Measurements from ENCODE around the gene ECSIT.
"Not testable (repeated sequence)": the region's sequence is repeated elsewhere in the genome, so short reads cannot be mapped to it uniquely, and the experiment has no call there.

Gene ECSIT

DNA sequence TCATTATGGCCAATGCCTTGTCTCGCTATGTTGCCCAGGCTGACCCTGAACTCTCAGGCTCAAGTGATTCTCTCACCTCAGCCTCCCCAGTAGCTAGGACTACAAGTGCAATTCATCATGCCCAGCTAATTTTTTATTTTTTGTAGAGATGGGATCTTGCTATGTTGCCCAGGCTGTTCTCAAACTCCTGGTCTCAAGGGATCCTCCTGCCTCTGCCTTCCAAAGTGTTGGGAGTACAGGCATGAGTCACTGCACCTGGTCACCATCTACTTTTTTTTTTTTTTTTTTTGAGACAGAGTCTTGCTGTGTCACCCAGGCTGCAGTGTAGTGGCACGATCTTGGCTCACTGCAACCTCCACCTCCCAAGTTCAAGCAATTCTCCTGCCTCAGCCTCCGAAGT is 53.6 kb downstream of the ECSIT start:
- not testable (repeated sequence) for DNase-seq

DNA sequence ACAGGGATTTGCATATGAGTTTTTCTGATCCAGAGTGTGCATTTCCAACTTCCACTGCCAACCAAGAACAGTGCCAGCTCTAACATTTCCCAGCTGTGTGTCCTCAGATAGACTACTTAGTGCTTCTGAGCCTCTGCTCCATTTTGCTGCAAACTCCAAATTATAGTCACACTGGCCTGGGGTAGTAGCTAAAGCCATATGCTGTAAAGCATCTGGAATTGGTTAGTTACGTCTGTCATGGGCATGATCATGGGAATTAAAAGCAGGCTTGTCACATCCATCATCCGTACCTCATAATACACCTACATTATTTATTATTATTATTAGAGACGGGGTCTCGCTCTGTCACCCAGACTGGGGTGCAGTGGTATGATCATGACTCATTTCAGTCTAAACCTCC is 55.2 kb downstream of the ECSIT start:
- no peak for DNase-seq

DNA sequence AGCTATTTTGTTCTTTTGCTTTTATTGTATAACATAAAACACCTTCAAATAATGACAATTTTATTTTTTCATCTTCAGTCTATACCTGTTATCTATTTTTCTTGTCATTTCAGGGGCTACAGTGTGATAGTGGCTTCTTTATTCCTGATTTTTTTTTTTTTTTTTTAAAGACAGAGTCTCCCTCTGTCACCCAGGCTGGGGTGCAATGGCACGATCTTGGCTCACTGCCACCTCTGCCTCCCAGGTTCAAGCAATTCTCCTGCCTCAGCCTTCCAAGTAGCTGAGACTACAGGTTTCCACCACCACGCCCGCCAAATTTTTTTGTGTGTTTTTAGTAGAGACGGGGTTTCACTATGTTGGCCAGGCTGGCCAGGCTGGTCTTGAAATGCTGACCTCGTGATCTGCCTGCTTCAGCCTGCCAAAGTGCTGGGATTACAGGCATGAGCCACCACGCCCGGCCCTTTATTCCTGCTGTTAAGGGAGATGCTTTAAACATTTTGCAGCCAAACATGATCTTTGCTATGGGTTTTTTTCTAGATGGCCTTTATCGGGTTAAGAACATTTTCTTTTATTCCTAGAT is 60.6 kb downstream of the ECSIT start:
- not testable (repeated sequence) for DNase-seq

DNA sequence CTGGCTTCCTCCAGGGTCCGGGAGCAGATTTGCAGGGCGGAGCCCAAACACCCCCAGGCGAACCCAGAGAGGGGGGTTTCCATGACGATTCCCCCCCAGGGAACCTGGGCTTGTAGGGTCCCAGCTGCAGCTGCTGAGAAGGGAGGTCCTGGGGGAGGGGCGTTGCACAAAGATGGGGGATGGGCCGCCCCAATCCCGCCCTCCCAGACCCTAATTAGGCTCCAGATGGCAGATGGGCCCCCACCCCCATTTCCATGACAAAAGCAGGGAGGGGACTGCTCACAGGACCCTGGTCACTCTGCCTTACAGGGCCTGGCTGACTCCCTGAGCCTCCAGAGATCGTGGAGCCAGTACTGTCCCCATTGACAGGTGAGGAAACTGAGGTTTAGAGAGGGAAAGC is 63.3 kb downstream of the ECSIT start:
- DNase-seq = no peak

DNA sequence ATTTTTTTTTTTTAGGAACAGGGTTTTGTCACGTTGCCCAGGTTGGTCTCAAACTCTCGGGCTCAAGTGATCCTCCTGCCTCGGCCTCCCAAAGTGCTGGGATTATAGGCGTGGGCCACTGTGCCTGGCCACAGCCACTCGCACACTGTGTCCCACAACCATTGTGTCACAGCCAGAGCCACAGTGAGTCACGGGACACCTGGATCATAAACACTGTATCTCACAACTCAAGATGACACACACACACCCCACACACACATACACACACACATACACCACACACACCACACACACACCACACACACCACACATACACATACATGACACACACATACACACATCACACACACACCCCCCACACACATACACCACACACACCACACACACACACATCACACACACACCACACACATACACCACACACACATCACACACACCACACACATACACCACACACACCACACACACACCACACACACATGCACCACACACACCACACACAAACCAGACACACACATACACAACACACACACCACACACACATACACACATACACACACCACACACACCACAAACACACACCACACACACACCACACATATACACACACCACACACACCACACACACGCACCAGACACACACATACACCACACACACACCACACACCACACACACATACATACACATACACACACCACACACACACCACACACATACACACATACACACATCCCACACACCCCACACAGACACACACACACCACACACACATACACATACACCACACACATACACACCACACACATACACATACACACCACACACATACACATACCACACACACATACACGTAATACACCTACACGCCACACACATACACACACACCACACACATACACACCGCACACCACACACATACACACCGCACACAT is 64.3 kb downstream of the ECSIT start:
- no peak for DNase-seq

DNA sequence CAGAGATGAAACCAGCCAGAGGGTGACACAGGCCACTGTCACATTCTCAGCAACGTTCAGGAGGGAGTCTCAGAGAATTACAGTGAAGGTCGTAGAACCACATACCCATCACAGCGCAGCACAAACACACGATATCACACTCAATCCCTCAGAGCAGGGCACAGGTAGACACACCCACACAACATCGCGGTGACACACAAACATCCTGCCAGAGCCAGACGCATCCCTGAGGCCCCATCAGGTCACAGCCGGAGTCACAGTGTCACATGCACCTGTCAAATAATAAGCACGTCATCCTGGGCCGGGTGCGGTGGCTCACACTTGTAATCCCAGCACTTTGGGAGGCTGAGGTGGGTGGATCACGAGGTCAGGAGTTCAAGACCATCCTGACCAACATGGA is 65.5 kb downstream of the ECSIT start:
- peak; percentile 3 for DNase-seq

DNA sequence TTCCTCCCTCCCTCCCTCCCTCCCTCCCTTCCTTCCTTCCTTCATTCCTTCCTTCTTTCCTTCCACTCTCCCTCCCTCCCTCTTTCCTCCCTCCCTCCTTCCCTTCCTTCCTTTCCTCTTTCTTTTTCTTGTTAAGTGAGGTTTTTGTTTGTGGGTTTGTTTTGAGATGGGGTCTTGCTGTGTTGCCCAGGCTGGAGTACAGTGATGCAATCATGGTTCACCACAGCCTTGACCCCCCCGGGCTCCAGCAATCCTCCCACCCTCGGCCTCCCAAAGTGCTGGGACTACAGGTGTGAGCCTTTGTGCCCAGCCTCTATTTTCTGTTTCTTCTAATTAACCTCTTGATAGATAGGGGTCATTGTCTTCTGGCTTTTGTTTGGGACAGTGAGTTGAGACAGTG is 67.5 kb downstream of the ECSIT start:
- no peak for DNase-seq

DNA sequence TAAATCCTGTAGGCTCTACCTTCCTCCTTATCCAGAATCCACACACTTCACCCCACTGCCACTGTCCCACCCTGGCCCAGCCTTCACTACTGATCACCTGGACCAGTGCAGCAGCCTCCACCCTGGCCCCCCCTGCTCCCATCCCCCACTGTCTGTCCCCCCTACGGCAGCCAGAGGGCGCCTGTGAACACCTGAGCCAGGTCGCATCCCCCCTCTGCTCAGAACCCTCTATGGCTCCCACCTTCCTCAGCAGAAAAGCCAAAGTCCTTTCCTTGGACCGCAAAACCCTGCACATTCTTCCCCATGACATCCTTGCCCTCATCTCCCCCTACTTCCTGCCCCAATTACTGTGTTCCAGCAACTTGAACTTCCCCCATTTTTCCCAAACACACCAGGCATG is 68.7 kb downstream of the ECSIT start:
- no peak for DNase-seq

DNA sequence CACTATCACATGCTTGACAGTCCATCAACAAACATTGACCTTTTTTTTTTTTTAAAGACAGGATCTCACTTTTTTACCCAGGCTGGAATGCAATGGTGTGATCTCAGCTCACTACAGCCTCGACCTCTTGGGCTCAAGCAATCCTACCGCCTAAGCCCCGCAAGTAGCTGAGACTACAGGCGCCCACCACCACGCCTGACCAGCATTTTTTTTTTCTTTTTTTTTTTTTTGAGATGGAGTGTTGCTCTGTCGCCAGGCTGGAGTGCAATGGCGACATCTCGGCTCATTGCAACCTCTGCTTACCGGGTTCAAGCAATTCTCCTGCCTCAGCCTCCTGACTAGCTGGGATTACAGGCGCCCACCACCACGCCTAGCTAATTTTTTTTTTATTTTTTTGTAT is 70.0 kb downstream of the ECSIT start:
- not testable (repeated sequence) for DNase-seq

DNA sequence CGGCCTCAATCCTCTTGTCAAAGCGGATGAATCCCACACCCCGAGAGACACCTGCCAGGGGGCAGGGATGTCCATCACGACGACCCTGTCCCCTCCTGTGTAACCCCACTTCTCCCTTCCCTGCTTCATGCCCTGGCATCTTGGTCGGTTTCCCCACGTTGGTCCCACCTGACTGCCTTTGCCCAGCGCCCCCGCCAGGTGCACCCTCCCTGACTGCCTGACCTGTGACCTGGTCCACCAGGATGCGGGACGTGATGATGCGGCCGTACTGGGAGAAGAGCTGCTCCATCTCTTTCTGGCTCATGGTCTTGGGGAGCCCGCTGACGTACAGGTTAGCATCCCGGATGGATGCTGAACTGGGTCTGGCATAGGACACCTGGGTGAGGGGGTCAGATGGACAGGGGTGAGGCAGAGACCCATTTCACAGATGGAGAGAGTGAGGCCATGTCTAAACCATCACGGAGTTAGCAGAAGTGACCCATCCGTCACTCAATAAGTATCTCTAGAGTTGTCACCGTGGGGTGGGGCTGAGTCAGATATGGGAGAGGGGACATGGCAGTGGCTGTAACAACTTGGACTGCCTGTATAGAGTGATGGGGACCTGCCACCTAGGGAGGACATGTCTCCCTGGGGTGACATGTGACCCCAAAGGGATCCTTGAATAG is 70.6 kb downstream of the ECSIT start:
- DNase-seq = no peak

DNA sequence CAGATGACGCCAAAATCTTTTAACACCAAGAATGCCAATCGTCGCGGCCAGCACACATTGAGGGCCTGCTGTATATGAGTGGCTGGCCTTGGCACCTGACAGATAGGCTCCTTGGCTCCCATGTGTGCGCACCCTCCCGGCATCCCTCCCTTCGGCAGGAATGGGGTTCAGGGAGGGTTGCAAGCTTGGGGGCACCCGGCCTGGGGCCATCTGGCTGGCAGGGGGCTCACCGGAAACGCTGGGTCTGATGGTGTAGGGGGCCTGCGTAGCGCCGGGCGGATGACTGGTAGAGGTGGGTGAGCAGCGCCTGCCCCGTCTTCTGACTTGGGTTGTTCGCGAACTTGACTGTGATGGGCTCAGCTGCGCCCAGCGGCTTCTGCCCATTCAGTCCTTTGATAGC is 71.1 kb downstream of the ECSIT start:
- DNase-seq = no peak

DNA sequence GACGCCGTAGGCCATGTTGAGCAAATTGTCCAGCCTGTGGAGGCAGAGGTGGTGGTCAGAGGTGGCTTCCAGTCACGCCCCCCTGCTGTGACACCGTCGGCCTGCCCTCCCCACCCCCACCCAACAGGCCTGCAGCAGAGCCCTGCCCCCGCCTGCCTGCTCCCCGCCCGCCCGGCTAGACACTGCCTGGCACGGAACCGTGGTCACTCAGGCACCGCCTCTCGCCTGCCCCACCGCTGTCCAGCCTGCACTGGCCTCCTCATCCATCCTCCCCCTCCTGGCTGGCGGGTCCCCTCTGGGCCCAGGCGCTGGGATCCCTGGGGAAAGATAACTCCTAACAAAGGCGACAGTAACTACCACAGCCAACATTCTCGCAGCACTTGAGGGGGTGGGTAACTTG is 71.8 kb downstream of the ECSIT start:
- no peak for DNase-seq

DNA sequence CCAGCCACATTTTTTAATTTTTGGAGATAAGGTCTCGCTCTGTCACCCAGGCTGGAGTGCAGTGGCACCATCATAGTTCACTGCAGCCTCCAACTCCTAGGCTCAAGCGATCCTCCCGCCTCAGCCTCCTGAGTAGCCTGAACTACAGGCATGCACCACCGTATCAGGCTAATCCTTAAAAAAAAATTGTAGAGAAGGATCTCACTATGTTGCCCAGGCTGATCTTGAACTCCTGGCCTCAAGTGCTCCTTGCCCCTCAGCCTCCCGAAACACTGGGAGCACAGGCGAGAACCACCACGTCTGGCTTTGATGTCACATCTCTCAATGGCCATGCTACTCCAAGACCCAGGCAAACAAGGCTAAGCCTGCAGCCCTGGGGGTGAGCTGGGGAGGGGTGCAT is 72.3 kb downstream of the ECSIT start:
- no peak for DNase-seq
